Measurements from ENCODE around the gene OR13C8. TPM values are rescaled to one million over a fixed set of nuclear protein-coding genes. Genes with fewer than 3 reads are reported as not detected.

Gene OR13C8
- total RNA-seq, 4 donors from 2014 or later = not detected

- Histone ChIP-seq H3K4me1 (no peaks in the 10 kb centered on the region), H3K27me3 (no peaks in the 10 kb centered on the region), H3K27ac (no peak overlapping the region), H3K36me3 (no peaks in the 10 kb centered on the region), H3K4me3 (no peak overlapping the region), H3K9me3 (no peaks in the 10 kb centered on the region)
- DNase-seq (ENCODE audit: low spot score in 2 of 2) = no peak
- TF ChIP-seq CTCF (IDR thresholded peaks at IDR 0.05) (no peak), POLR2A (IDR thresholded peaks at IDR 0.05) (no peak), EP300 (IDR thresholded peaks at IDR 0.05) (no peak)
- WGBS, 2 donors = 77 to 82% methylated on average over 2 of the region's 2 CpGs
Observed at GRCh38 chr9:104611213-104611612, 42.2 kb downstream of the OR13C8 start.

GRCh38 chr9:104617418-104617817, 48.5 kb downstream of the OR13C8 start:
- Histone ChIP-seq H3K27ac (no peak overlapping the region), H3K36me3 (no peaks in the 10 kb centered on the region), H3K9me3 (no peaks in the 10 kb centered on the region), H3K4me3 (no peak overlapping the region), H3K4me1 (no peaks in the 10 kb centered on the region), H3K27me3 (no peaks in the 10 kb centered on the region)
- TF ChIP-seq CTCF (IDR thresholded peaks at IDR 0.05) = no peak
- TF ChIP-seq POLR2A (IDR thresholded peaks at IDR 0.05) = no peak
- TF ChIP-seq EP300 (IDR thresholded peaks at IDR 0.05) = no peak
- no peak for DNase-seq (ENCODE audit: low spot score in 2 of 2)

- no peaks in the 10 kb centered on the region for H3K36me3 ChIP-seq
- H3K27ac ChIP-seq = no peak within 1 kb of the TSS
- TF ChIP-seq CTCF (IDR thresholded peaks at IDR 0.05) (no peak), EP300 (IDR thresholded peaks at IDR 0.05) (no peak), POLR2A (IDR thresholded peaks at IDR 0.05) (no peak)
- H3K4me3 ChIP-seq = no peak within 1 kb of the TSS
- H3K4me1 ChIP-seq = no peaks in the 10 kb centered on the region
- 69 to 84% methylated on average over 2 of the region's 2 CpGs for WGBS, 2 donors
- no peaks in the 10 kb centered on the region for H3K27me3 ChIP-seq
- no peaks in the 10 kb centered on the region for H3K9me3 ChIP-seq
- no peak for DNase-seq (ENCODE audit: low spot score in 2 of 2)
Observed at GRCh38 chr9:104618104-104618503, 49.1 kb downstream of the OR13C8 start, which contains the start of gene OR13C9. TSS of gene OR13C9 (minus strand) at chr9:104618204. CDS start at chr9:104618204, 0 bp downstream.

Other genes starting within 250 kb of the OR13C8 start
- not detected for gene OR13F1, start 64.9 kb upstream of the OR13C8 start, total RNA-seq
- gene OR13C4, start 42.0 kb upstream of the OR13C8 start, total RNA-seq = not detected
- gene OR13C3, start 32.3 kb upstream of the OR13C8 start, total RNA-seq = not detected
- gene OR13C5, start 30.2 kb downstream of the OR13C8 start, total RNA-seq = not detected
- not detected for gene OR13C2, start 36.5 kb downstream of the OR13C8 start, total RNA-seq
- gene OR13C9, start 49.0 kb downstream of the OR13C8 start, total RNA-seq = not detected
- not detected for gene OR13D1, start 125.3 kb downstream of the OR13C8 start, total RNA-seq
- 10 to 100 TPM; 10.3 to 28.6 (median 16.6) TPM for gene NIPSNAP3A, start 178.5 kb downstream of the OR13C8 start, total RNA-seq
- gene NIPSNAP3B, start 195.0 kb downstream of the OR13C8 start, total RNA-seq = 10 to 100 TPM in 1 of 4 donors, 1 to 10 TPM in 3; 2.4 to 11.1 (median 2.9) TPM

All from tibial nerve (tissue), 4 donors.